ENCODE results near the gene MRNIP.

- no peak for TF ChIP-seq MAX (IDR thresholded peaks at IDR 0.05)
- no peak for TF ChIP-seq CTCF (IDR thresholded peaks at IDR 0.05; ENCODE audit: low read depth, low read length, missing input control)
- TF ChIP-seq REST (IDR thresholded peaks at IDR 0.05): no peak
- TF ChIP-seq HNF4G (IDR thresholded peaks at IDR 0.05): no peak
- no peak for TF ChIP-seq YY1 (IDR thresholded peaks at IDR 0.05)
- no peak for TF ChIP-seq RAD21 (IDR thresholded peaks at IDR 0.05)
Observed at GRCh38 chr5:179870952-179871351, 12.3 kb upstream of the MRNIP start.
